Activated T-cell treated with anti-CD3 and anti-CD28 coated beads, Interleukin-2, amount 50 U/mL, for 72 hours (primary cell): Measurements from ENCODE around the gene MTERF4. TPM values are rescaled to one million over a fixed set of nuclear protein-coding genes. Genes with fewer than 3 reads are reported as not detected.

Experiments used
- ATAC-seq, 2 donors: fragments of 150-1000 bp; cut with Tn5 transposase; replicated peaks in 1 of 2; 2 replicates each; pipeline ENCODE4 v1.10.0; 2021; ENCODE audit warnings: moderate library complexity in 2 of 2, mild to moderate bottlenecking in 1 of 2
- DNase-seq, 2 donors: peaks; one replicate each; pipeline ENCODE4 v3.0.0; 2021 to 2022; ENCODE audit warnings: mixed read lengths in 1 of 2
- H3K27ac Mint-ChIP-seq: one replicate; pipeline ENCODE4 v1.8.0; 2022; ENCODE audit warnings: mild to moderate bottlenecking, moderate library complexity, mixed read lengths
- H3K27me3 Mint-ChIP-seq: one replicate; pipeline ENCODE4 v1.8.0; 2022; ENCODE audit warnings: low read depth, mixed read lengths
- H3K36me3 Mint-ChIP-seq, 2 donors: one replicate each; pipeline ENCODE4 v1.8.0; 2022; ENCODE audit warnings: mixed read lengths in 2 of 2, mild to moderate bottlenecking in 1 of 2; ENCODE audit not compliant: insufficient read depth in 2 of 2
- H3K4me1 Mint-ChIP-seq: one replicate; pipeline ENCODE4 v1.8.0; 2022; ENCODE audit warnings: low read depth, mixed read lengths
- H3K4me3 Mint-ChIP-seq, 2 donors: one replicate each; pipeline ENCODE4 v1.8.0; 2022; ENCODE audit warnings: mild to moderate bottlenecking in 2 of 2, mixed read lengths in 2 of 2, moderate library complexity in 2 of 2
- H3K9me3 Mint-ChIP-seq, 2 donors: one replicate each; pipeline ENCODE4 v1.8.0; 2022; ENCODE audit warnings: mixed read lengths in 2 of 2
- total RNA-seq, 2 donors: library from RNA; stranded (reverse); gene quantifications; one replicate each; pipeline ENCODE4 v1.2.3, GENCODE V29; 2022

Gene MTERF4
- total RNA-seq, result 10 to 100 TPM; 48.7 to 53.7 TPM

DNA sequence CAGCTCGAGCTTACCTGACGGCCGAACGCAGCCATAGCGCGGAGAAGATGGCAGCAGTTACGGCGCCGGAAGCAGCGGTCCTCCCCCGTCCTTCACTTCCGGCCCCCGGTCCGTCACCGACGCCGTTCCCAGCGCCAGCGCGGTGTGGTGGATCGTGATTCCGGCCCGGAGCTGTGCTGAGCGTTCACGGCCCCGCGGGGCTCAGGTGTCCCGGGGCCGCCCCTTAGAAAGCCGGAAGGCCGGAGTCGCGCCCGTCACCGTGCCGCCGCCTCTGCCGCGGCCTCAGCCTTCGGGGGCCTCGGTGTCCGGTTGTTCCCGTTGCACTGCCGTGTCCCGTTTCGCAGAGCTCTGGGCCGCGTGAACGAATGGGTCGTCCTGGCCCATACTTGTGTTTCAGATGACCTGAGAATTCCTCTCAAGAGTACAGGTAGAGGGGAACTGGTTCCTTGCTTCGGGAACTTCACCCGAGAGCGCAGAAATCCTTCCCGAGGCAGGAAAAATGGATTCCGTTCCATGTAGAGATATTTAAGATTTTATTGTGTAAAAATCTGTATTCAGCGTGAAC, at the start of gene MTERF4:
Gene MTERF4, minus strand, starts transcription at position 49 of the 565 bp plus-strand sequence. Its CDS starts 14 bp downstream, at position 35.
- ATAC-seq (peak; percentile 99), DNase-seq (peak; percentile 92 to 95)
- H3K36me3 Mint-ChIP-seq, result peaks cover 4 to 27% of the 10 kb centered on the region in 2 donors
- no peaks in the 10 kb centered on the region for H3K27me3 Mint-ChIP-seq
- peak within 1 kb of the TSS; percentile 97 to 98 for H3K4me3 Mint-ChIP-seq
- H3K27ac Mint-ChIP-seq, result peak within 1 kb of the TSS; percentile 95
- no peaks in the 10 kb centered on the region for H3K9me3 Mint-ChIP-seq
- H3K4me1 Mint-ChIP-seq, result peaks cover 72% of the 10 kb centered on the region

GRCh38 chr2:241150660-241151530, 48.8 kb upstream of the MTERF4 start:
- no peak for ATAC-seq
- H3K27me3 Mint-ChIP-seq, result no peaks in the 10 kb centered on the region
- H3K4me1 Mint-ChIP-seq, result peaks cover 69% of the 10 kb centered on the region
- H3K27ac Mint-ChIP-seq, result no peak overlapping the region
- H3K36me3 Mint-ChIP-seq, result peaks cover 5 to 11% of the 10 kb centered on the region in 2 donors
- H3K9me3 Mint-ChIP-seq, result no peaks in the 10 kb centered on the region
- H3K4me3 Mint-ChIP-seq, result peak overlapping the region; percentile 83 to 85
- DNase-seq, result no peak

GRCh38 chr2:241149925-241150659, 48.0 kb upstream of the MTERF4 start, which contains the start of gene PPP1R7:
Gene PPP1R7 (plus strand): TSS chr2:241150467. CDS start chr2:241150496, 29 bp downstream.
- DNase-seq (peak; percentile 92 to 96), ATAC-seq (peak; percentile 73 to 77)
- Mint-ChIP-seq H3K9me3 (no peaks in the 10 kb centered on the region), H3K4me1 (peaks cover 68% of the 10 kb centered on the region), H3K27ac (peak within 1 kb of the TSS; percentile 63), H3K36me3 (peaks cover 5 to 11% of the 10 kb centered on the region in 2 donors), H3K27me3 (no peaks in the 10 kb centered on the region), H3K4me3 (peak within 1 kb of the TSS; percentile 83 to 85)

DNA sequence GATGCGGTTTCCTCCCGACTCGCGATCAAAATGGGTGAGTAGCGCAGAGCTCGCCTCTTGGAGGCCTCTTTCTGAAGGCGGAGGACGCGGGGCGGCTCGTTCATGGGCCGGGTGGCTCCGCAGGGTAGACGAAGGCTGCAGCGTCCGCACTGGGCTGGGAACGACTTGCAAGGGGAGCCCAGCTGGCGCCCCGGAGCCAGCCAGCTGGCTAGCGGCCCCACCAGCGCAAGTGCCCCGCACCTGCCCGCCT, 47.5 kb upstream of the MTERF4 start:
- H3K4me3 Mint-ChIP-seq, result peak overlapping the region; percentile 83 to 85
- ATAC-seq (no peak), DNase-seq (no peak)
- H3K27ac Mint-ChIP-seq, result peak overlapping the region; percentile 63
- H3K4me1 Mint-ChIP-seq, result peaks cover 63% of the 10 kb centered on the region
- no peaks in the 10 kb centered on the region for H3K9me3 Mint-ChIP-seq
- no peaks in the 10 kb centered on the region for H3K27me3 Mint-ChIP-seq
- H3K36me3 Mint-ChIP-seq, result peaks cover 3 to 11% of the 10 kb centered on the region in 2 donors

DNA sequence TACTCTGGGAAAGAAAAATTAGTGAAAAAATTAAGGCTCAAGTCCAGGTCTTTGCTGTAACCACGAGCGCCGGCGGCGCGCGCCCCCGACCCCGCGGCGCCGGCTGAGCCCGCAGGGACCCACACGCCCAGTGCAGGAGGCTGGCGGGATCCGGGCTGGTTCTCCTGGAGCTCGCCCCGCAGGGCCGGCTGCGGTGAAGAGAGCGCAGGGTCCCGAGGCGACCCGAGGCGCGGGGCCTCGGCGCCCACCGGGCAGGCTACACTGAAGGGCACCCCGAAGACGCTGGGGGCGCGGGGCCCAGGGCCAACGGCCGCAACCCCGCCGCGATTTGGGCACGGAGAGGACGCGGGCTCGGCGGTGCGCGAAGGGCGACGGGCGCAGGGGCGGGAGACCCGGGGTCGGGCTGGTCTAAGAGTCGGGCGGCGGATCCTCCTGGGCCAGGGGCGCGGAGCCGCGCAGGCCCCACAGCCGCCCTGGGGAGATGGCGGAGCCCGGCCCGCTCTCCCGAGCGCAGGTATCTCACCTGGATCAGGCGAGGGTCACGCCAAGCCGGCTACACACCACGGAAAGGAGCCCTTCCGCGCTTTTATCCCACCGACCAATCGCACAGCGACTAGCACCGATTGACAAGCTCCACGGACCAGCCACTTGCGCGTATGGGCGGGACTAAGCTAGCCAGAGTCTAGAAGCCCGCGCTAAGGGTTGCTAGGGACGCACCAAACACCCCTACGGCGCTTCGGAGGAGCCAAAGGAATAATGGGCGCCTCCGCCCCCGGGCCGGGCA, 47.0 kb upstream of the MTERF4 start, which contains the start of gene PASK:
Gene PASK, minus strand, starts transcription at position 582 of the 784 bp plus-strand sequence. CDS start 6,440 bp downstream, outside the sequence.
- Mint-ChIP-seq H3K4me1 (peaks cover 58% of the 10 kb centered on the region), H3K4me3 (peak within 1 kb of the TSS; percentile 83 to 85), H3K36me3 (peaks cover 3 to 11% of the 10 kb centered on the region in 2 donors), H3K27me3 (no peaks in the 10 kb centered on the region), H3K27ac (peak within 1 kb of the TSS; percentile 63), H3K9me3 (no peaks in the 10 kb centered on the region)
- DNase-seq, result peak; percentile 94 to 98
- peak; percentile 87 to 89 for ATAC-seq

GRCh38 chr2:241148239-241148638, 46.2 kb upstream of the MTERF4 start:
- H3K4me3 Mint-ChIP-seq, result peak overlapping the region; percentile 83 to 85
- H3K9me3 Mint-ChIP-seq, result no peaks in the 10 kb centered on the region

DNA sequence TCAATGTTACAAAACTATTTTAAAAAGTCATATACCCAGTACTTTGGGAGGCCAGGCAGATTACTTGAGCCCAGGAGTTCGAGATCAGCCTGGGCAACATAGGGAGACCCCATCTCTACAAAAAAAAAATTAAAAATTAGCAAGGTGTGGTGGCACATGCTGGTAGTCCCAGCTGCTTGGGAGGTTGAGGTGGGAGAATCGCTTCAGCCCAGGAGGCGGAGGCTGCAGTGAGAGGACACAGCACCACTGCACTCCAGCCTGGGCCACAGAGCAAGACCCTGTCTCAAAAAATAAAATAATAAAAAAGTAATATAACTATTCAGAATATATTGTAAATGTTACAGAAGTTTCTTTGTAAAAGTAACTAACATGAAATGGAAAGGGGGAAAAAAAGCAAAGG, 45.2 kb upstream of the MTERF4 start:
- H3K36me3 Mint-ChIP-seq, result peaks cover 3 to 11% of the 10 kb centered on the region in 2 donors
- no peaks in the 10 kb centered on the region for H3K9me3 Mint-ChIP-seq
- no peaks in the 10 kb centered on the region for H3K27me3 Mint-ChIP-seq
- DNase-seq (no peak), ATAC-seq (no peak)
- peaks cover 45% of the 10 kb centered on the region for H3K4me1 Mint-ChIP-seq
- H3K27ac Mint-ChIP-seq, result no peak overlapping the region
- H3K4me3 Mint-ChIP-seq, result peak overlapping the region; percentile 83 to 85

More at GRCh38 chr2:241148239-241148638, 46.2 kb upstream of the MTERF4 start:
- peak overlapping the region; percentile 29 for H3K27ac Mint-ChIP-seq
- no peaks in the 10 kb centered on the region for H3K27me3 Mint-ChIP-seq
- ATAC-seq (no peak), DNase-seq (no peak)
- H3K36me3 Mint-ChIP-seq, result peaks cover 3 to 12% of the 10 kb centered on the region in 2 donors
- H3K4me1 Mint-ChIP-seq, result peaks cover 51% of the 10 kb centered on the region

DNA sequence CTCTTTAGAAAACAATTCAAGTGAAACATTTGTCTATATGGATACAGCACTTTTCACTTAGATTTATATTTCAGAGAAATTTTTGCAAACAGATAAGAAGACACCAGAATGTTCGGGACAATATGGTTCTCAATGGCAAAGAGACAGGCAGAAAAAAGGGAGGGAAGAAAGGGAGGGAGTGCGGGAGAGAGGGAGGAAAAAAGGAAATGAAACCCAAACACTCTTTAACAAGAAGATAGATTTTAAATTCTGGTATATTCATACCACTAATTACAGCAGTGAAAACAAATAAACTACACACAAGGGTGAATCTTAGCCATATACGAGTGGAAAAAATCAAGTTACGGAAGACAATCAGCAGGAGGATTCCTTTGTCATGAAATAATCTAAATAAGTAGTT, 44.2 kb upstream of the MTERF4 start:
- no peak for DNase-seq
- no peaks in the 10 kb centered on the region for H3K27me3 Mint-ChIP-seq
- no peak for ATAC-seq
- H3K4me3 Mint-ChIP-seq, result no peak overlapping the region
- H3K9me3 Mint-ChIP-seq, result no peaks in the 10 kb centered on the region
- peaks cover 3 to 15% of the 10 kb centered on the region in 2 donors for H3K36me3 Mint-ChIP-seq
- no peak overlapping the region for H3K27ac Mint-ChIP-seq
- H3K4me1 Mint-ChIP-seq, result peaks cover 39% of the 10 kb centered on the region

DNA sequence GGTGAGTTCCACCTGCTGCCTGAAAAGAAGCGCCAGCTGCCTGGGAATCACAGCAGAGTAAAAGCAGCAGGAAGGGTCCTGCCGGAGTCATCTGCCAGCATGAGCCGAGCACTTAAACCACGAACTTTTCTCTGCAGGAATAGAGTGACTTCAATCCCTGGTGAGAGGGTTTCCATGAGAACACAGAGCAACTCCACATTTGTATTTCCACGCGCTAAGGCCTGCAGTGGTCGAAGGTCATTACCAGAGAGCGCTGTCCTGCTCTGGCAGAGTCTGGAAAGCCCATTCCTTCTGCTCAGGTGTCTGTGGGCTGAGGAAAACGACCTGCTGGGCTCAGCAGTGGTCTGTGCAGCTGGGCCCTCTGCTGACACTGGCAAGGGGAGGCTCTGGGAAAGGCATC, 40.5 kb upstream of the MTERF4 start:
- Mint-ChIP-seq H3K27me3 (no peaks in the 10 kb centered on the region), H3K4me1 (peaks cover 23% of the 10 kb centered on the region), H3K9me3 (no peaks in the 10 kb centered on the region), H3K4me3 (no peak overlapping the region), H3K36me3 (peaks cover 0 to 16% of the 10 kb centered on the region in 2 donors), H3K27ac (no peak overlapping the region)
- no peak for ATAC-seq
- DNase-seq, result no peak

DNA sequence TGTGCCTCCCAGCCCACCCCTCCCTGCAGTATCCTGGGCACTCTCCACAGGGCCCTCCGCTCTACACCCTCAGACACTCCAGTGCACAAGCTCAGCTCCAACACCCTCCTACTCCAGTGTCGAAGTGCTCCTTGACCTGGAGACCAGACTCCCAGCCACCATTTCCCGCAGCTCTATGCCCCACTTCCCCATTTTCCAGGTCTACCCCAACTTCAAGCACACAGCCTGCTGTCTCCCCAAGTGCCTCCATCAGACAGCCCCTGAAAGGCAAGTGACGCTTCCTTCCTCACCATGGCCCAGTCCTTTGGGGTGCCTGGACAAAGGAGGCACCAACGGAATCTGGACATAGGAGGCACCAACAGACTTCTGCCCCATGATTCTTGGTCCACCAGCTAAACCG, 40.0 kb upstream of the MTERF4 start:
- Mint-ChIP-seq H3K27ac (no peak overlapping the region), H3K4me1 (peaks cover 17% of the 10 kb centered on the region), H3K4me3 (no peak overlapping the region), H3K36me3 (peaks cover 0 to 16% of the 10 kb centered on the region in 2 donors), H3K9me3 (no peaks in the 10 kb centered on the region), H3K27me3 (no peaks in the 10 kb centered on the region)
- ATAC-seq (no peak), DNase-seq (no peak)

DNA sequence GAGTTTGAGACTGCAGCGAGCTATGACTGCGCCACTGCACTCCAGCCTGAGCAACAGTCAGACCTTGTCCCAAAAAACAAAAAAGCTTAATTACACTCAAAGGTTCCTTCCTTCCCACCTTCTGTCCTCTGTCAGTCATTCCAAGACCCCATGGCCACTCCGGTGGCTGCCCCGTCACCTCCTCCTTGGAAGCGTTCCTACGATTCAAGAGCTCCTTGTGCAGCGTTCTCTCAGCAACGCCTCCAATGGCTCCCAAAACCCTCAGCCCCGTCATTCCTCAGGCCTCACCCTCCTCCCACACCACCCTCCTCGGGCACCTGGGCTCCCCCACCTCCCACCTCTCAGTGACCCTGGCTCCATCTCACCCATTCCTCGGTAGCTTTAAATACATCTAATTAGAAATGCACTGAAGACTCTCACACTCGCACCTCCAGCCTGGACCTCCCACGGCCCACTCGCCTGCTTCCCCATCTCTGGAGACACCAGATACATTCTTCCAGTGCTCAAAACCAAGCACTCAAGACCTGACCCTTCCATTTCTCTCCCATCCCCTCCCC, 39.2 kb upstream of the MTERF4 start:
- Mint-ChIP-seq H3K9me3 (no peaks in the 10 kb centered on the region), H3K4me3 (no peak overlapping the region), H3K27ac (no peak overlapping the region), H3K27me3 (no peaks in the 10 kb centered on the region), H3K4me1 (peaks cover 11% of the 10 kb centered on the region), H3K36me3 (peaks cover 0 to 16% of the 10 kb centered on the region in 2 donors)
- ATAC-seq (no peak), DNase-seq (no peak)

GRCh38 chr2:241140445-241140840, 38.4 kb upstream of the MTERF4 start:
- Mint-ChIP-seq H3K27ac (no peak overlapping the region), H3K27me3 (no peaks in the 10 kb centered on the region), H3K9me3 (no peaks in the 10 kb centered on the region), H3K4me1 (peaks cover 6% of the 10 kb centered on the region), H3K4me3 (no peak overlapping the region), H3K36me3 (peaks cover 0 to 14% of the 10 kb centered on the region in 2 donors)
- no peak for ATAC-seq
- no peak for DNase-seq
